ENCODE measurements around the gene RNF43.

The RNF43 gene

GRCh38 chr17:58415371-58416055 is 1.8 kb downstream of the RNF43 start:
- H3K4me3 ChIP-seq (replicated peaks; ENCODE audit: low read depth, low read length), result no peak overlapping the region
- TF ChIP-seq CTCF (IDR thresholded peaks at IDR 0.05; ENCODE audit: low read length, missing control alignments), result no peak

DNA sequence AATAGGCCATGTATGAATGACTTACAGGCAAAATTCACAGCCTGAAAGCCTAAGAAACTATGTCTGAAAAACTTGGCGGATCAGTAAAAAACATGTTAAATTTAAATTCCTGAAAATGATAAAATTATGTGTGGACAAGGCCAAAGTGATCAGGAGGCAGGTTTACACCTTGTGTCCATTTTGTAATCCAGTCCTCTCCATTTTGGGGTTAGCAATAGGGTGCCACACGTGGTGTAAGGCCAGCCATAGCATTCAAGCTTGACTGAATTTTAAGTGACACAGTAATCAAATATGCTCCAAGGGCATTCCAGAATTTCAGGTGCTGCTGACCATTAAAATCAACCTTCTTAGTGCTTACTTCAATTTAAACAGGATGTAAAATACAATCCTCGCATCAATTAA is 2.7 kb downstream of the RNF43 start:
- no peak for TF ChIP-seq CTCF (IDR thresholded peaks at IDR 0.05; ENCODE audit: low read length, missing control alignments)
- no peak overlapping the region for H3K4me3 ChIP-seq (replicated peaks; ENCODE audit: low read depth, low read length)
- no peak for DNase-seq (ENCODE audit: low read depth)

More at GRCh38 chr17:58415371-58416055, 1.8 kb downstream of the RNF43 start:
- no peak for DNase-seq (ENCODE audit: low read depth)

DNA sequence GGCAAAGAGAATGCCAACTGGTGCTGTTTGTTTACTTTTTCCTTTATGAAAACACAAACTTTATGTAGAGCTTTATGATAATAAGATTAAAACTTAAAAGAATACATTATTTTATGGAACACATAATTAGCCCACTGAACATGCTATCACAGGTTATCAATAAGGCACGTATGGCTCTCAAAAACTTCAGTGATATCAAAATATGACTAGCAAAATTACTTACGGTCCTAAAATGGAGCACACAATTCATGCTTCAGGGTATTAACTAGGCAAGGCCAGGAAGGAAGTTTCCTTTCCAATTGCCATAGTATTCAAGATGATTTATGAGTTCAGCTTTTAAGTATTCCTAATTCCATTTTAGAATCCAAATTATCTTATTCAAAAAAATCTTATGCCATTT is 3.6 kb downstream of the RNF43 start:
- TF ChIP-seq CTCF (IDR thresholded peaks at IDR 0.05; ENCODE audit: low read length, missing control alignments), result no peak
- H3K4me3 ChIP-seq (replicated peaks; ENCODE audit: low read depth, low read length), result no peak overlapping the region
- DNase-seq (ENCODE audit: low read depth), result no peak

GRCh38 chr17:58412961-58413586 is 4.3 kb downstream of the RNF43 start:
- TF ChIP-seq CTCF (IDR thresholded peaks at IDR 0.05; ENCODE audit: low read length, missing control alignments), result no peak
- no peak overlapping the region for H3K4me3 ChIP-seq (replicated peaks; ENCODE audit: low read depth, low read length)
- no peak for DNase-seq (ENCODE audit: low read depth)

DNA sequence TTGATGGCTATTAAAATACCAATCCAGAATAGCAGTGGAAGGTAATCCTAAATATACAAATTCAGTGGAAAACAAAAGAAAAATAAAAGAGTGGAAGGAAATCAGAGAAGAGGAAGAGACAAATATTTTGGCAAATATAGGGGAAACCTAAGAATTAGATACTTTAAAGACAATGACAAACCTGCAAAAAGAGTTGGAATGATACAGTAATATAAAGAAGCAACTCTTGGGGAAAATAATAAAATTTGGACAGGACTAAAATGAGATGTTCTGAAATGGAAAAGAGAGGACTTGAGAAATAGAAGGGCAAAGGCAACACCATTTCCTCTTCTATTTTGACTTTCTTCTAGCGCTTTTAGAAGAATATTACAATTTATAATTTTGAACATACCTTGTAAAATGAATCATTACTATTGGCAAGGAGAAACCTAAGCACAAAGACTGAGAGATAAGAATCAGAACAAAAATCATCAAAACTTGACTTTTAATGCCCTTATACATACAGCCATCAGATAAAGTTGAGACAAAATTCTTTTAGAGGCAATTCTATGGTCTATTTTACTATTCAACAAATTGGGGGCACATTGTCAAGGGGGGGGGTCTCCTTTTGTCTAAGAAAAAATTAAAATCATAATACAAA is 5.2 kb downstream of the RNF43 start:
- H3K4me3 ChIP-seq (replicated peaks; ENCODE audit: low read depth, low read length), result no peak overlapping the region
- no peak for DNase-seq (ENCODE audit: low read depth)
- no peak for TF ChIP-seq CTCF (IDR thresholded peaks at IDR 0.05; ENCODE audit: low read length, missing control alignments)

DNA sequence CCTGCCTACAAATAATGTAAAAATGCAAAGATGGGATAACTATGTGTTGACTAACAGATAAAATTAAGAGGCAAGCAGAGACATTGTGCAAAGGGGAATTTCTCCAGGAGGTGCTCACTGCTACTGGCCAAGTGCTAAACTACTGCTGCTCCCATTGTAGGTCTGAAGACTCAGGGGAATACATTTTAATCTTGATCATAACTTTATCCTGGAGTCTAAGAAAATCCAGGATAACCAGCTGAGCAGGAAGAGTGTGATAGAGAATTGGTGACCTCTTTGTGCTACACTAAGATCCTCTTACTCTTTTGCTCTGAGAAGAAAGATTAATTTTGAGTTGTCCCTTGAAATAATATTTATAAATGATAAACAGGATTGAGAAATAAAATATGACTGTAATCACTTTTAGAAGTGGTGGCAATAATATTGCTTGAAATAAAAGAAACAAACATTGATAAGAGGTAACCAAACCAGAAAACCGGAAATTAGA is 5.9 kb downstream of the RNF43 start:
- no peak overlapping the region for H3K4me3 ChIP-seq (replicated peaks; ENCODE audit: low read depth, low read length)

More for the DNA sequence above, 5.9 kb downstream of the RNF43 start:
- TF ChIP-seq CTCF (IDR thresholded peaks at IDR 0.05; ENCODE audit: low read length, missing control alignments), result no peak
- DNase-seq (ENCODE audit: low read depth), result peak; percentile 8
